Colonic mucosa (tissue), 4 donors: ENCODE results near the gene UPK1A. TPM values are rescaled to one million over a fixed set of nuclear protein-coding genes. Genes with fewer than 3 reads are reported as not detected.
A peak's percentile ranks its signal among the peaks of the same experiment; 100 is the strongest.

Experiments used
- DNase-seq: peaks from one replicate; pipeline ENCODE4 v3.0.0-alpha.2; 2020
- H3K27ac ChIP-seq: fragments of 200-600 bp; one replicate; pipeline ENCODE4 v1.8.0; 2021
- H3K27me3 ChIP-seq: fragments of 200-600 bp; one replicate; pipeline ENCODE4 v1.8.0; 2021
- H3K36me3 ChIP-seq: fragments of 200-600 bp; one replicate; pipeline ENCODE4 v1.8.0; 2021
- H3K4me1 ChIP-seq: fragments of 200-600 bp; one replicate; pipeline ENCODE4 v1.8.0; 2021; ENCODE audit warnings: mild to moderate bottlenecking
- H3K4me3 ChIP-seq: fragments of 200-600 bp; one replicate; pipeline ENCODE4 v1.8.0; 2021
- H3K9ac ChIP-seq, 2 donors: one replicate each; pipeline ENCODE4 v1.7.0; 2013; ENCODE audit warnings: control low read depth in 2 of 2, low read depth in 2 of 2, low read length in 2 of 2
- H3K9me3 ChIP-seq: fragments of 200-600 bp; one replicate; pipeline ENCODE4 v1.8.0; 2021
- intact Hi-C: fragments of 100-400 bp; cut with DNase I; formaldehyde crosslinking; loops from one replicate; pipeline ENCODE4 v1.14.1; 2022
- total RNA-seq, 2 donors: library from RNA; stranded (reverse); fragmentation: NEBNext Ultra II Directional in 1 of 2; extraction: Animal tissue kit (Norgen Biotek cat#: 25700) in 1 of 2; gene quantifications; one replicate each; pipeline ENCODE4 v1.2.1, GENCODE V29; 2021
- TF ChIP-seq, protein P1 (sequence below): fragments of 200-600 bp; IDR thresholded peaks from one replicate; pipeline ENCODE4 v1.8.0; 2022; ENCODE audit warnings: antibody characterized with exemption, mild to moderate bottlenecking
- donor health status: healthy.
- donor health status: DM: no; HTN: no; CAD: no.
- donor health status: DM: no; HTN: no; CAD: no.

The UPK1A gene
- total RNA-seq, 2 donors from 2014 or later: not detected

DNA sequence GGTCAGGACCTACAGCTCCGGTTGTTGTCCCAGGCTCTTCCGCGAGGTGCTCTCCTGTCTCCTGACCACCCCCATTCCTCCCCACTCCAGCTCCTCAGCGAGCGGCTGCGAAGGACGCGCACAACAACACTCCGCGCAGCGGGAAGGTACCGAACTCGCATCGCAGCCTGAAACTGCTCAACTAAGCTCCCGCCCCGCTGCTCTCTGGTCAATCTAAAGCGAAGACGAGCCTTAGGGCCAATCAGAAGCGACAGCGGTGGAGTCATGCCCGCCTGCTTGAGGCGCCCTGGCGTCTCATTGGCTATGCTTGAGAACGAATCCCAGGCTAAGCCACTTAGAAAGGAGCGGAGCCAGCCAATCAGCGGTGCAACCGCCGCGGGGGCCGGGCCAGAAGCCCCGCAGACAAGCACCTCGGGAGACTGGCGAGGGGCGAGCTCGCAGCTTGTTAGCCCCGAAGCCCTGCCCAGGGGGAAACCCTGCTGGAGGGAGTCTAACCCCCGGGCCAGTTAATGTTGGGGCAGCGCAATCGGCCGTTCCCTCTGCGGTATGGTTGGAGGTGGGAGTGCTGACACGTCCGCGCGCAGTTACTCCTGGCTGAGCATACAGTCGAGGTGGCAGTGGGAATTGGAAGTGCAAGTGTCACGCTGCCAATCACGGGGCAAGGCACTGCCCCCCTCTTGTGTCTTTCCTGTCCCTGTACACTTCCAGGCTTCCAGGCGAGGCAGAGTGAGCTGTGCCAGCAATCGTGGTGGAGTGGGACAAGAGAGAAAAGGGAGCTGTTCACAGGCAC lies 36.1 kb downstream of the UPK1A start:
- H3K4me3 ChIP-seq: peak overlapping the region; percentile 68
- peak overlapping the region; percentile 70 to 71 for H3K9ac ChIP-seq
- no peaks in the 10 kb centered on the region for H3K4me1 ChIP-seq
- H3K9me3 ChIP-seq: no peaks in the 10 kb centered on the region
- peak; percentile 96 for DNase-seq
- TF ChIP-seq, protein P1, sequence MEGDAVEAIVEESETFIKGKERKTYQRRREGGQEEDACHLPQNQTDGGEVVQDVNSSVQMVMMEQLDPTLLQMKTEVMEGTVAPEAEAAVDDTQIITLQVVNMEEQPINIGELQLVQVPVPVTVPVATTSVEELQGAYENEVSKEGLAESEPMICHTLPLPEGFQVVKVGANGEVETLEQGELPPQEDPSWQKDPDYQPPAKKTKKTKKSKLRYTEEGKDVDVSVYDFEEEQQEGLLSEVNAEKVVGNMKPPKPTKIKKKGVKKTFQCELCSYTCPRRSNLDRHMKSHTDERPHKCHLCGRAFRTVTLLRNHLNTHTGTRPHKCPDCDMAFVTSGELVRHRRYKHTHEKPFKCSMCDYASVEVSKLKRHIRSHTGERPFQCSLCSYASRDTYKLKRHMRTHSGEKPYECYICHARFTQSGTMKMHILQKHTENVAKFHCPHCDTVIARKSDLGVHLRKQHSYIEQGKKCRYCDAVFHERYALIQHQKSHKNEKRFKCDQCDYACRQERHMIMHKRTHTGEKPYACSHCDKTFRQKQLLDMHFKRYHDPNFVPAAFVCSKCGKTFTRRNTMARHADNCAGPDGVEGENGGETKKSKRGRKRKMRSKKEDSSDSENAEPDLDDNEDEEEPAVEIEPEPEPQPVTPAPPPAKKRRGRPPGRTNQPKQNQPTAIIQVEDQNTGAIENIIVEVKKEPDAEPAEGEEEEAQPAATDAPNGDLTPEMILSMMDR: no peak
- no peak overlapping the region for H3K27ac ChIP-seq
- no peaks in the 10 kb centered on the region for H3K27me3 ChIP-seq
- H3K36me3 ChIP-seq: no peaks in the 10 kb centered on the region
- intact Hi-C loops: no loop called here

DNA sequence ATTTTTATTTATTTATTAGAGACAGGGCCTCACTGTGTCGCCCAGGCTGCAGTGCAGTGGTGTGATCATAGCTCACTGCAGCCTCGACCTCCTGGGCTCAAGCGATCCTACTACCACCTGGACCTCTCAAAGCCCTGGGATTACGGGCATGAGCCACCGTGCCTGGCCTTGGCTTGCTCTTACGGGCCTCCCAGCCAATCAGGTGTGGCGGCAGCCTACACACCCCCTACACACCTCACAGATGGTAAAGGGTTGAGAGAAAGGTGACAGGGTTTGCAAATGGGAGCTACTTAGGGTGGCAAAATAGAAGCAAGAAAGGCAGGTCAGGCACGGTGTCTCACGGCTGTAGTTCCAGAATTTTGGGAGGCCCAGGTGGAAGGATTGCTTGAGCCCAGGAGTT lies 37.0 kb downstream of the UPK1A start:
- Histone ChIP-seq H3K27me3 (no peaks in the 10 kb centered on the region), H3K4me3 (peak overlapping the region; percentile 68)

DNA sequence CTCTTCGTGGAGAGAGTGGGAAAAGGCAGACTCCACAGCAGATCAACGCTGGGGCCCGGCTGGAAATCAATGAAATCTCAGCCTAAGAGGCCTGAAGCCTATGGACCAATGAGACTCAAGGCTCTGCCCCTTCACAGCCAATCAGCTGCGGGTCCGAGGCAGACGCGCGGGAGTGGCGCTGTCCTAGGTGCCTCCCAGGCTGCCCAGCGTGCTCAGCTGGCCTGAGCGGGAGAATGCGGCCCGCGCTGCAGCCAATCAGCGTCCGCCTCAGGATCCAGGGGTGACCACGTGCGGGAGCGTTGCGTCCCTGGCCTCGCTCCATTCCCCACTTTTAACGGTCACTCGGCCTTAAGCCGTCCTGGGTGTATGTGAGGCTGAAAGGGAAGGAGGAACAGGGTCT lies 37.9 kb downstream of the UPK1A start, which contains the start of gene ZBTB32:
ZBTB32 (plus strand) TSS at position 341 of the 400 bp plus-strand sequence. CDS start 10,069 bp downstream, outside the sequence.
- intact Hi-C loops: no loop called here
- Histone ChIP-seq H3K9me3 (no peaks in the 10 kb centered on the region), H3K4me3 (no peak within 1 kb of the TSS), H3K36me3 (no peaks in the 10 kb centered on the region), H3K9ac (no peak within 1 kb of the TSS), H3K4me1 (no peaks in the 10 kb centered on the region), H3K27ac (no peak within 1 kb of the TSS), H3K27me3 (no peaks in the 10 kb centered on the region)
- DNase-seq: peak; percentile 42
- TF ChIP-seq, protein P1: no peak

More for the DNA sequence above, 37.0 kb downstream of the UPK1A start:
- intact Hi-C loops: no loop called here
- Histone ChIP-seq H3K27ac (no peak overlapping the region), H3K4me1 (no peaks in the 10 kb centered on the region), H3K9me3 (no peaks in the 10 kb centered on the region), H3K9ac (no peak overlapping the region), H3K36me3 (no peaks in the 10 kb centered on the region)
- TF ChIP-seq, protein P1: no peak
- no peak for DNase-seq

DNA sequence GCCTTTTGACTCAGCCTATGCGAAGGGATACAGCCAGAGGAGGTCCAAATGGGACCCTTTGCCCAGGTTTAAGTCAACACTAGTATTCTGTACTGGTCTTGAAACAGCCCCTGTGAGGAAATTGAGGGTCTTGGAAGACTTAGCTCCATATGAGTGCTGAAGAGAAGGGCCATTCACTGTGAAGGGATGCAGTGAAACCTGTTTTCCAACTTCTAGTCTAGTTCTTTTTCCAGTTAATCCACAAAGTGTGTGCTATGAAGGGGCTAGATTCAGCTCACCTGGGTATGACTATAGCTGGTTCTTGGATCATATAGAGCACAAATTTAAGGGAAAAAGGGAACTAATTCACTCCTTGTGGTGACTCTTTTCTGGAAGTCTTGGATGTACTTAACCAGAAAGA lies 42.1 kb downstream of the UPK1A start:
- H3K4me3 ChIP-seq: no peak overlapping the region
- intact Hi-C loops: no loop called here
- H3K36me3 ChIP-seq: no peaks in the 10 kb centered on the region
- no peak overlapping the region for H3K9ac ChIP-seq
- no peaks in the 10 kb centered on the region for H3K4me1 ChIP-seq
- no peaks in the 10 kb centered on the region for H3K9me3 ChIP-seq
- TF ChIP-seq, protein P1: no peak
- no peak overlapping the region for H3K27ac ChIP-seq
- no peaks in the 10 kb centered on the region for H3K27me3 ChIP-seq
- DNase-seq: no peak

DNA sequence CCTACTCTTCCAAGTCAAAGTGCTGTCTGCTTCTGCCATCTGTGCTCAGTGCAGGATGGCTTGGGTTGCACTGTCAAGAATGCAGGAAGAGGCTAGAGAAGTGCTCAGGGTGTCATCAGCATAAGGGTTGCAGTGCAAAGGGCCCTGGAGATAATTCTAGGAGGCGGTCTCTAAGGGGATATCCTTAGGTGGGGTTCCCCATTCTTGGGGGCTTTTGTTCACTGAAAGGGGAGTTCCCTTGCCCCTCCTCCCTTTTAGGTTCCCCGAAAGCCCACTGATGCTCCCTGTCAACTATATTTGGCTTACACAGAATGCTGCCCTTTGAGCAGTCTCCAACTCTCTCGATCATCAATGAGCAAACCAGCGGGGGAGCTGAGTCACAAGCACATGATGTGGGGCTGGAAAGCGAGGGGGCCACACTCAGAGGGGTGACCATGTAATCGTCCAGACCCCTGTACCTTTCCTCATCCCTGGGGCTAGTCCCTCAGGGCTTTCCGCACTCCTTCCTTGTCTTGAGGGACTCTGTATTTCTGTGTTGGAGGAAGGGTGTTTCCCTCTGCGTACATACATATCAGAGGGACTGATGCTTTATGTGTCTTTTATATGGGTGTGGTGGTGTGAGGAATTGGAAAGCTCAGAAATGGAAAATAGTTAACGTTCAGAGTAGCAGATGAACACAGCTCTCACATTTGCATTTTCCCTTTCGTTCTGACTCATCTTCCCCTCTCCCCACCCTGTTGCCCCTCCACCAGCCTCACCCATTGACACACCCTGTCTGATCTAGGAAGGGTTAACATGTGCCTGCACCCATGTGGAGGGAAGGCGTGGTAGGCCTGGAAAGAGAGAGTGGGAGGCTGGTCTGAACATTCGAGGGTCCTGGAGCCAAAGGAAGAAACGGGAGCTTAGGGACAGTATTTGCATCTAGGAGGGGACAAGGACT lies 44.7 kb downstream of the UPK1A start:
- no peak overlapping the region for H3K9ac ChIP-seq
- TF ChIP-seq, protein P1: no peak
- no peak overlapping the region for H3K4me3 ChIP-seq
- intact Hi-C loops: loop anchor here (5.0 kb wide), 1 partner anchor 164 kb away; the partner anchor contains the start of gene TMEM147
- no peak overlapping the region for H3K27ac ChIP-seq
- no peaks in the 10 kb centered on the region for H3K9me3 ChIP-seq
- H3K27me3 ChIP-seq: no peaks in the 10 kb centered on the region
- no peak for DNase-seq
- H3K36me3 ChIP-seq: no peaks in the 10 kb centered on the region
- peaks cover 8% of the 10 kb centered on the region for H3K4me1 ChIP-seq
